H1 (cell line): ENCODE results near the gene AGXT2. TPM values are rescaled to one million over a fixed set of nuclear protein-coding genes. Genes with fewer than 3 reads are reported as not detected.

Source experiments
- CTCF ChIA-PET: fragments of 300-600 bp; sonication (Branson Sonifier 250); formaldehyde crosslinking; loops from one replicate; lab custom pipeline; 2021; ENCODE audit not compliant: partially characterized antibody; lab: Charles Lee
- POLR2A ChIA-PET: fragments of 300-600 bp; sonication (Branson Sonifier 250); formaldehyde crosslinking; loops from one replicate; lab custom pipeline; 2021; ENCODE audit warnings: inconsistent platforms; ENCODE audit not compliant: partially characterized antibody; lab: Charles Lee
- DNase-seq, 2 experiments: peaks; one replicate each; pipeline versions ENCODE4 v3.0.0 to v3.0.0-alpha.2; 2010 to 2022; ENCODE audit warnings: low spot score in 2 of 2, low read depth in 1 of 2, mixed read lengths in 1 of 2
- FAIRE-seq: peaks from 2 replicates; lab custom pipeline; 2011; peaks lifted over from hg19 to GRCh38; lab: Jason Lieb, UNC
- H2AFZ ChIP-seq: 2 replicates; pipeline ENCODE4 v1.8.1; 2012; ENCODE audit warnings: low read length, inconsistent platforms
- H2AK5ac ChIP-seq: 2 replicates; pipeline ENCODE4 v1.6.1; 2013; ENCODE audit warnings: low read depth, low read length
- H2BK120ac ChIP-seq: replicated peaks from 2 replicates; pipeline ENCODE3; 2013; ENCODE audit warnings: low read depth, low read length, inconsistent platforms
- H2BK12ac ChIP-seq: 2 replicates; pipeline ENCODE4 v1.6.1; 2013; ENCODE audit warnings: low read depth, low read length
- H2BK15ac ChIP-seq: 2 replicates; pipeline ENCODE4 v1.6.1; 2013; ENCODE audit warnings: low read length
- H2BK20ac ChIP-seq: 2 replicates; pipeline ENCODE4 v1.6.1; 2013; ENCODE audit warnings: low read length
- H2BK5ac ChIP-seq: 2 replicates; pipeline ENCODE4 v1.6.1; 2013; ENCODE audit warnings: low read depth, low read length
- H3K14ac ChIP-seq: 2 replicates; pipeline ENCODE4 v1.6.1; 2013; ENCODE audit warnings: inconsistent platforms; ENCODE audit not compliant: insufficient read length
- H3K18ac ChIP-seq: 2 replicates; pipeline ENCODE4 v1.6.1; 2013; ENCODE audit warnings: low read length; ENCODE audit errors: extremely low read depth
- H3K23ac ChIP-seq: 2 replicates; pipeline ENCODE4 v1.6.1; 2013; ENCODE audit warnings: inconsistent platforms; ENCODE audit not compliant: insufficient read length
- H3K23me2 ChIP-seq: 2 replicates; pipeline ENCODE4 v1.6.1; 2013; ENCODE audit warnings: low read depth, low read length
- H3K27ac ChIP-seq: 2 replicates; pipeline ENCODE4 v1.6.1; 2011; ENCODE audit warnings: low read depth, low read length, inconsistent platforms
- H3K27me3 ChIP-seq, 4 experiments: replicated peaks in 1 of 4; 1 replicate in 1 of 4; 2 replicates in 3 of 4; pipeline versions ENCODE4 v1.6.1 to v1.8.1; 2011 to 2013; ENCODE audit warnings: low read length in 3 of 4, mild to moderate bottlenecking in 3 of 4, inconsistent platforms in 2 of 4, mixed read lengths in 2 of 4, moderate library complexity in 1 of 4; ENCODE audit not compliant: control insufficient read depth in 3 of 4, insufficient read depth in 3 of 4; ENCODE audit errors: extremely low read depth in 1 of 4
- H3K36me3 ChIP-seq, 4 experiments: 2 replicates each; pipeline versions ENCODE4 v1.6.1 to v1.8.1; 2011 to 2013; ENCODE audit warnings: mild to moderate bottlenecking in 4 of 4, low read length in 3 of 4, moderate library complexity in 2 of 4, control low read depth in 1 of 4, inconsistent platforms in 1 of 4; ENCODE audit not compliant: insufficient read depth in 4 of 4, control insufficient read depth in 2 of 4
- H3K4ac ChIP-seq: replicated peaks from 2 replicates; pipeline ENCODE3; 2013; ENCODE audit warnings: low read length, low read depth, mixed read lengths, inconsistent platforms; ENCODE audit not compliant: insufficient read length
- H3K4me1 ChIP-seq, 4 experiments: replicated peaks in 1 of 4; 1 replicate in 1 of 4; 2 replicates in 3 of 4; pipeline versions ENCODE4 v1.6.1 to v1.8.1; 2011 to 2013; ENCODE audit warnings: low read length in 3 of 4, inconsistent platforms in 2 of 4, mixed read lengths in 1 of 4; ENCODE audit not compliant: insufficient read depth in 4 of 4, control insufficient read depth in 3 of 4
- H3K4me2 ChIP-seq, 2 experiments: 2 replicates each; pipeline versions ENCODE4 v1.6.1 to v1.8.1; 2011 to 2013; ENCODE audit warnings: low read depth in 2 of 2, low read length in 2 of 2, control low read depth in 1 of 2, inconsistent platforms in 1 of 2, mild to moderate bottlenecking in 1 of 2; ENCODE audit not compliant: insufficient read depth in 1 of 2
- H3K4me3 ChIP-seq, 4 experiments: fragments of 200-600, 300-600 bp in 1 of 4; sonication (generic), shearing (Covaris generic), sonication (Bioruptor Twin) in 1 of 4; 2 replicates each; pipeline versions ENCODE4 v1.5.1 to v1.8.1; 2011 to 2016; ENCODE audit warnings: low read length in 4 of 4, low read depth in 3 of 4, control low read depth in 2 of 4, inconsistent platforms in 2 of 4, mild to moderate bottlenecking in 2 of 4, mixed read lengths in 1 of 4, moderate library complexity in 1 of 4; ENCODE audit not compliant: insufficient read depth in 2 of 4; ENCODE audit errors: extremely low read depth in 1 of 4
- H3K56ac ChIP-seq: replicated peaks from 2 replicates; pipeline ENCODE3; 2013; ENCODE audit warnings: low read depth, mild to moderate bottlenecking, mixed read lengths, low read length, inconsistent platforms; ENCODE audit not compliant: insufficient read length
- H3K79me1 ChIP-seq: 2 replicates; pipeline ENCODE4 v1.6.1; 2013; ENCODE audit warnings: low read depth, low read length, control low read depth
- H3K79me2 ChIP-seq, 2 experiments: 2 replicates each; pipeline versions ENCODE4 v1.6.1 to v1.8.1; 2012 to 2013; ENCODE audit warnings: low read length in 2 of 2, mild to moderate bottlenecking in 2 of 2, inconsistent platforms in 1 of 2; ENCODE audit not compliant: insufficient read depth in 2 of 2, control insufficient read depth in 1 of 2
- H3K9ac ChIP-seq, 4 experiments: replicated peaks in 1 of 4; 1 replicate in 1 of 4; 2 replicates in 3 of 4; pipeline versions ENCODE4 v1.6.1 to v1.8.1; 2011 to 2013; ENCODE audit warnings: low read depth in 3 of 4, low read length in 3 of 4, control low read depth in 2 of 4, mild to moderate bottlenecking in 2 of 4, moderate library complexity in 2 of 4, inconsistent platforms in 1 of 4; ENCODE audit errors: extremely low read depth in 1 of 4
- H3K9me3 ChIP-seq, 2 experiments: 2 replicates each; pipeline versions ENCODE4 v1.6.1 to v1.8.1; 2012 to 2013; ENCODE audit warnings: mild to moderate bottlenecking in 2 of 2, moderate library complexity in 2 of 2, control low read depth in 1 of 2, inconsistent platforms in 1 of 2, low read depth in 1 of 2, low read length in 1 of 2, mixed read lengths in 1 of 2; ENCODE audit not compliant: insufficient read depth in 2 of 2
- H4K20me1 ChIP-seq, 2 experiments: replicated peaks in 1 of 2; 2 replicates each; pipeline versions ENCODE3 to v1.8.1; 2011 to 2013; ENCODE audit warnings: inconsistent platforms in 2 of 2, low read length in 2 of 2, mild to moderate bottlenecking in 1 of 2; ENCODE audit not compliant: insufficient read depth in 2 of 2, control insufficient read depth in 1 of 2
- H4K5ac ChIP-seq: 2 replicates; pipeline ENCODE4 v1.6.1; 2013; ENCODE audit warnings: low read length, low read depth, mixed read lengths, inconsistent platforms; ENCODE audit not compliant: insufficient read length
- H4K8ac ChIP-seq: 2 replicates; pipeline ENCODE4 v1.8.0; 2013; ENCODE audit warnings: mild to moderate bottlenecking, moderate library complexity, low read length, inconsistent platforms; ENCODE audit not compliant: insufficient read depth; ENCODE audit errors: extremely low read depth
- H4K91ac ChIP-seq: replicated peaks from 2 replicates; pipeline ENCODE3; 2013; ENCODE audit warnings: low read length, mixed read lengths, inconsistent platforms; ENCODE audit not compliant: insufficient read length
- BRCA1 ChIP-seq: IDR thresholded peaks from 2 replicates; pipeline ENCODE4 v1.6.1; 2012; ENCODE audit warnings: low read depth, low read length, improper control_type of control experiment
- CHD2 ChIP-seq: IDR thresholded peaks from 2 replicates; pipeline ENCODE4 v1.6.1; 2012; ENCODE audit warnings: low read length, improper control_type of control experiment
- CTBP2 ChIP-seq: IDR thresholded peaks from 2 replicates; pipeline ENCODE4 v1.7.0; 2011; ENCODE audit warnings: borderline replicate concordance, mild to moderate bottlenecking, moderate library complexity, mixed read lengths, low read length; ENCODE audit not compliant: insufficient read depth, insufficient read length
- WGBS, 2 experiments: shearing (Covaris generic) in 1 of 2; methylation state at CpG; one replicate each; pipeline versions ENCODE4 v1.1.6 to v1.1.7; 2013 to 2015; ENCODE audit warnings: low lambda C conversion rate in 2 of 2, mixed read lengths in 2 of 2, inconsistent platforms in 1 of 2, low coverage in 1 of 2, missing lambda C conversion rate in 1 of 2; ENCODE audit not compliant: insufficient replicate concordance in 2 of 2, insufficient coverage in 1 of 2, insufficient read length in 1 of 2; ENCODE audit errors: extremely low coverage in 1 of 2, missing lambda C conversion rate in 1 of 2; 5-methylcytosine and 5-hydroxymethylcytosine counted together
- polyA plus RNA-seq, 7 experiments: library from polyadenylated mRNA; depleted of rRNA in 3 of 7; stranded (reverse) in 5 of 7; unstranded in 2 of 7; fragments of >200 nt in 5 of 7; fragments of 200-250 nt in 2 of 7; gene quantifications; 1 replicate in 5 of 7; 2 replicates in 1 of 7; 4 replicates in 1 of 7; pipeline versions ENCODE4 v1.2.1 to v1.2.3, GENCODE V29; 2011 to 2013; ENCODE audit warnings: missing spikeins in 2 of 7, mixed read lengths in 2 of 7
- total RNA-seq: library from RNA; stranded (reverse); fragmentation: NEBNext Ultra II Directional; extraction: Animal tissue kit (Norgen Biotek cat#: 25700); gene quantifications from 2 replicates; pipeline ENCODE4 v1.2.1, GENCODE V29; 2021

Gene AGXT2
- total and polyA plus RNA-seq, 2 of the 8 experiments (the other 6 are each of a cell fraction or from before 2014, with no cell fraction given) = not detected

DNA sequence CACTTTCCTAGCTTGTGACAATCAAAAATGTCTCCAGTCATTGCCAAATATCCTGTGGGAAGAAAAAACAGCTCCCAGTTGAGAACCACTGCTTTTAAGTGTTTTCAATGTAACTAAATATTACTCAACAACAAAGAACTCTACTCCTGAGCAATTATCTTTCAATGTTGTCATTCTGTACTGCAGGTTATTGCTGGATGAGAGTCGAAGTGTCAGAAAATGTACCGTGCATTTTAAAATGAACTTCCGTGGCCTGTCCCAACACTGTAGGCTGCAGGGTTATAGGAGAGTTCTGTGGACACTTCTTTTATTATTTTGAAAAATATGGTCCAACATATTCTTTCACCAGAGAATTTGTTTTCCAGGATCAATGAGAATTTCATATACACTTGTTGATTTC lies 34.8 kb upstream of the AGXT2 start:
- Histone ChIP-seq H3K36me3 (no peaks in the 10 kb centered on the region), H2BK15ac (no peak overlapping the region), H2BK120ac (no peak overlapping the region), H4K91ac (no peak overlapping the region), H4K8ac (no peak overlapping the region), H4K5ac (no peak overlapping the region), H3K4me1 (no peaks in the 10 kb centered on the region), H3K56ac (no peak overlapping the region), H3K27me3 (0 out of 7 replicates have a peak, but pooled peaks cover 0 to 2% (median 0%) of the 10 kb centered on the region in 4 experiments), H3K4ac (no peak overlapping the region), H4K20me1 (no peaks in the 10 kb centered on the region), H3K4me2 (no peak overlapping the region), H2BK5ac (no peak overlapping the region)
- POLR2A ChIA-PET = no interaction called here
- 88% methylated on average over 3 of the region's 3 CpGs; no CpG with 5 or more reads in 1 of the 2 experiments for WGBS, 2 experiments
- TF ChIP-seq BRCA1 = no peak
- no peak for TF ChIP-seq CTBP2
- no peak for TF ChIP-seq CHD2
- TF ChIP-seq, all 59 proteins: peak for 0
- Histone ChIP-seq H3K9ac (no peak overlapping the region), H3K9me3 (no peaks in the 10 kb centered on the region), H2AK5ac (no peak overlapping the region), H3K27ac (no peak overlapping the region), H2BK12ac (no peak overlapping the region), H3K23me2 (no peaks in the 10 kb centered on the region; the same call in 1 of the 2 replicates), H3K23ac (no peak overlapping the region), H3K79me2 (no peaks in the 10 kb centered on the region), H3K14ac (no peak overlapping the region), H3K18ac (no peak overlapping the region), H3K4me3 (no peak overlapping the region), H3K79me1 (no peaks in the 10 kb centered on the region), H2AFZ (no peak overlapping the region), H2BK20ac (no peak overlapping the region)
- CTCF ChIA-PET = interaction anchor here (0.6 kb wide), 1 partner anchor 382 kb away, joined by 4 read pairs; no protein-coding TSS in a partner anchor
- no peak for DNase-seq
- no peak for FAIRE-seq
